Measurements from ENCODE around the gene ENOX1. TPM values are rescaled to one million over a fixed set of nuclear protein-coding genes. Genes with fewer than 3 reads are reported as not detected.

Gene ENOX1
- polyA plus RNA-seq, 3 donors, result 8.5 to 11.1 (median 8.7) TPM

DNA sequence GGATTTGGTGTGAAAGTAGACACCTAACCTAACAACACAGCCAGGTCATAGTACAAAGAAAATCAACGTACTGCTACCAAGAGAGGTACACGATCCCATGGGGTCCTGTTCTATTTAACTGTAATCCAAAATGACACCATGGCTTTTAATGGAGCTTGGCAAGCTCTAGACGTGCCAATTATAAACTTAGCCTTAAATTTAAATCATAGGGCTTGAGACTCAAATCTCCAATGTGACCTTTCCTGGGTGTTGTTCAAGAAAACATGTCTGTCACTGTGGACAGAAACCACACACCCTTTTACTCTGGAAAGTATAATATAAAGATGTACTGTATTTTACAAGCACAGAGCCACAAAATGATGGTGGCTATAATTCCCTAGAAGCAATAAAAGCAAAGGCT is 299.3 kb downstream of the ENOX1 start:
- no peak for DNase-seq

DNA sequence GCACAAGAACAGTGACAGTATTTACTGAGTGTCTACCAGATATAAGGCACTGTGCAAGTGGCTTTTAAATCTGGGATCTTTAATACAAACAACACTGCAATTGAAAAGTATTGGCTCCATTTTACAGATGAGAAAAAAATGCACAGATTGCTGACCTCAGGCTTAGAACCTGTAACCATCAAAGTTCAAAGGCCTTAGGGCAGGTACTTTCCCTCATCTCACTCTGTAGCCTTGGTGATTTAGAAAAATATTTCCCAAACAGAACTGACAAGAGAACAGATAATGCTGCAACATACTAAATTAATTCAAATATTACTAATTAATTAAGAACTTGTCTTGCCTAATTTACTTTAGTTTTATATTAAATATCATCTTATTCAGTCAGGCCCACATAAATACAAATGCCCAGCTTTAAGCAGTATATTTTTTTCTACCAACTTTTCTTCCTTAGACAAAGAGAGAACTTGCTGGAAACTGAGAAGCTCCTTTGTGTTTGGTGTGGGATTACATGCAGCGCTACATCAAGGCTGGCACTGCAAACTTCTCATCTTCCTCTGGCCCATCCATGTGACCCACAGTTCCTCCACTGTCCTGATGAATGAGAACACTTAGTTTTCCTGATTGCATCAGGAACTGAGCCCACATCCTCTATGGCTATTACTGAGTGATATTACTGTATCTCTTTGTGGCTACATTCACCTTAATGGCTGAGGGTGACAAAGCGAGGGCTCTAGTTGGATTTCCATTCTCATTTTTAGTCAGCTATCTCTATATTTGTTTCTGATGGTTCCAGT is 302.1 kb downstream of the ENOX1 start:
- DNase-seq, result no peak

DNA sequence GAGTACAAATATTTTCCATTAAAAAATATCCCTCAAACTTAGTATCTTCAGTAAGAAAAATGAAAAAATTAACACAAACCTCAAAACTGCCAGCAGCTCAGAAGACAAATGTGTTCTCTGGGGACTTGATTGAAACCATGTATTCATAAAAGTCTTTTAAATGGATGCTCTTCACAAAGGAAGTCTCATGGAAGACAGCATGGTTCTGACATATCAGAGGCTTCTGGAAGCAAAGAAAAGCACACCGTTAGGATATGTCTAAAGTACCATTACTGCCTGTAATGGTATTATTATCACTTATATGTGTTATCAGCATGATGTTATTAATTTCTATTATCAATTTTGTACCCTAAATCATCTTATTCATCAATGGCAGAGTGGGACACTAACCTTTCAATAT is 302.8 kb downstream of the ENOX1 start:
- no peak for DNase-seq

DNA sequence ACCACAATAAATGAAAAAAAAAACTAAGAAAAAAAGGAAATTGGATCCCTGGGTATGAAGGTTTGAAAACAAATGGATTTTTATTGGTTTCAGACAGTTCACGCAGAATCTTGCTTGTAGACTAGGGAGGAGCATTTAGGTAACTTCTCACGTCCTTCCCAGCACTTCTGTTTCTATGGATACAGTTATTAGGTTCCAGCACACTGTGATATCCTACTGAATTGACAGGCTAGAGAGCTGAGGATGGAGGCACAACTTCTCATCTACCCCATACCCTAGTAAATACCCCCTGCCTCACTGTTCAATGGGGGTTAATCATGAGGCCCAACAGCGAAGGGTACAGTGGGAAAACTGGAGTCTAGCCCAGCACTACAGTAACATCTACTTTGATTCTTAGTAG is 304.1 kb downstream of the ENOX1 start:
- DNase-seq, result no peak

DNA sequence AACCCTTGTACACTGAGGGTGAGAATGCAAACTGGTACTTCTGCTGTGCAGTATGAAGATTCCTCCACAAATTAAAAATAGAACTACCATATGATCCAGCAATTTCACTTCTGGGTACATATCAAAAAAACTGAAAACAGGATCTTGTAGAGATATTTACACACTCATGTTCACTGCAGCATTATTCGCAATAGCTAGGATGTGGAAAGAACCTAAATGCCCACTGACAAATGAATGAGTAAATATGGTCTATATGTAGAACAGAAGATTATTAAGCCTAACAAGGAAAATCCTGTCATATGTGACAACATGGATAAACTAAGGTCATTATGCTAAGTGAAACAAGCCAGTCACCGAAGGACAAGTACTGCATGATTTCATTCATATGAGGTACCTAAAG is 304.7 kb downstream of the ENOX1 start:
- no peak for DNase-seq

DNA sequence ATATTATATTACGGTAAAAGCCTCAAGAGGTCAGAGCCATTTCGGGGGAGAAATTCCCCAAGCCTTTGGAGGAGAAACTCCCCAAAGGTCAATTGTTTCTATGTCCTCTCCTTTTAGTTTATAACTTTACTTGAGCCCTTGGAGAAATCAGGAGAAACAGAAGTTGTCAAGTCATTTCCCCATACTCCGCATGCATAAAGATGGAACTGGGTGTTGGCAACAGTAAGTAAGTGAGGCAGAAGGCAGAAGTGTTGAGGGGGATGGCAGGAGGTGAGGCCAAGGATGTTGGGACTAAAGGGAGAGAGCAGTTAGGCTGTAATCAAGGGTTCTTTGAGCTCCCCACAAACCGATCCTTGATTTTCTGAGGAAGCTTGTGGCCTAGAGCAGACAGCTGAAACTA is 307.9 kb downstream of the ENOX1 start:
- no peak for DNase-seq

DNA sequence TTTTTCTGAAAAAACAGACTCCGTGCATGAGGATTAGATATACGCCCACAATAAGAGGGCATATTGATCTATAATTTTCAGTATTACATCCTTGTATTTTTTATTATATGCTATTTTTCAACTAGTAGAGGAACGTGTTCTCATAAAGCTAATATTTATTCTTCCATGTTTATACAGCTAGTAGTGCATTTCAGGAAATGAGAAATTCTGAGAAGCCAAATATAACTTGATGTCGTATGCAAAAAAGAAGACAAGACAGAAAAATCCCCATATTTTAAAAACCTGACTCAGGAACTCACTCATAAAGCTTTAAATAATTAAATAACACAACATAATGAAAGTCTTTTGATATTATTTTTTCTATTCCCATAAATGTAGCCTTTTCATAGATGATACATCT is 308.6 kb downstream of the ENOX1 start:
- no peak for DNase-seq

DNA sequence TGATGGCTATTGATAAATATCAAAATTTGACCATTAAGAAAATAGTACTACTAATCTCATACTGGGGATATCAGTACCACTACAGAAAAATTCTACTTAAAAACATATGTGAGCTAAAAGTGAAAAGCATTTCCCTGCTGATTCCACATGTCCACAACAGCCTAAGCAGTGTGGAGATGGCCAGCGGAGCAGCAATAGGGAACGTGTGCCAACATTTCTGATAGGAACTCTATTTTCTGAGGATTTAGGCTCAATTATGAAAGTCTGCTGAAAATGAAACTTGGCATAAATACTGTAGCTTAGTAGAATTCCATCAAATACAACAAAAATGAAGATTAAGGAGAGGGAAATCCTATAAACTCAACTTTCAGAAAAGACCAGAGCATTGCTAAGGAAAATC is 311.6 kb downstream of the ENOX1 start:
- no peak for DNase-seq

DNA sequence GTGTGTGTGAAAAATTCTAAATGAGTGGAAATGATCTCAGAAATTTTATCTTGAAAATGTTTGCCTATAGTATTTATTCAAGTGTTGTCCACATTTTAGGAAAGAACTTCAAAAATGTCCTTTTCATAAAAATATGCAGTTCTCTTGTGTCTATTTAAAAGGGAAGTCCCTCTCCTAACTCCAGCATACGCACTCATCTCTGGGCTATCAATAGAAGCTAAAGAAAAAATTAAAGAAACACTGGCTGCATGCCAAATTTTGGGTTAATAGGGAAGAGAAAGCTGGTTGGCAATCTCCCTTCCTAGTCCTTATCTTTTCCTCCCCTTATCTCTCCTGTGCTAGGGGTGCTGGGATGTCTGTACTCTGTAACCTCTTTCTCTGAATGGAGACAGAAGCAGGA is 313.3 kb downstream of the ENOX1 start:
- no peak for DNase-seq

DNA sequence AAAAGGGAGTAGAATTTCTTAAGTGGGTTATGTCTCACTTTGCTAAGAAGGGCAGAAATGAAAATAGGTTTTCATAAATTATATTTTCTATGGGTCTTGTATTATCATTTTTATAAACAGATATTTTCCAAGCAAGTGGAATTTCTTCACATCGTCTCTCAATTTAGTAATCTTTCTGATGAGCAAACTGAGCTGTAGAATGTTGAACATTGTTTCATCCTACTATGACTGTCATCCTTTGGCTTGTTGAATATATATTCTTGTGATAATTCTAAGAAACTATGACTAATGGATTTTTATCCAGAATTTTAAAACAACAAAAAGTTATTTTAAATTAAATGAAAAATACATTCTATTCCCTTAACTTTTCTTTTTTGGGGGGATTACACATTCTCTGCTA is 313.8 kb downstream of the ENOX1 start:
- no peak for DNase-seq

DNA sequence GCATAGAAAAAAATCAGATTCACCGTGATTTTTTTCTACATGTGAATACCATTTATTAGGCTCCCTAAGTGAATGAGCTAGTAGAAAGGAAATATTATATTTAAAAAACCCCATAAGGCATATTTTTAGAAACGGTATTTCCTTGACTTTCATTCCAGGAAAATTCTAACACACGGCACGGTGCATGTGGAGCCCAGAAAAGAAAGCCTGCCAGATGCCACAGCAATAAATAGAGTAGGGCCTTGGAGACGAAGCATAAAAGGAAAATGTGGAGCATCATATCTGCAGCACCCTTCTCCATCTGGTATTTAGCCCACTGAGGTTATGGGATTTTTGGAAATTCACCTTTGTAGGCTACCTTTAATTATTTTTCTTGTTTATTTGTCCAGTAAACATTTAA is 314.4 kb downstream of the ENOX1 start:
- DNase-seq, result no peak

DNA sequence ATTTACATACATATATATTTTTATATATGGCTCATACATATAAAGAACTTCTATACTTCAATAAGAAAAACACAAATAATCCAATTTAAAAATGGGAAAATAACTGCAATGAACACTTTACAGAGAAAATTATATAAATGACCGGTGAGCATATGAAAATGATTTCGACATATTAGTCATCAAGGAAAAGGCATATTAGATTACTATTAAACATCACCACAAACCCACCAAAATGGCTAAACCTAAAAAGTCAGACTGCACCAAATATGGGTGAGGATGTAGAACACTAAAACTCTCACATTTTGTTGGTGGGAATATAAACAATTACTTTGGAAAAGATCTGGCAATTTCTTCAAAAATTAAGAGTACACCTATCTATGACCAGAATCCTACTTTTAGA is 316.2 kb downstream of the ENOX1 start:
- no peak for DNase-seq

DNA sequence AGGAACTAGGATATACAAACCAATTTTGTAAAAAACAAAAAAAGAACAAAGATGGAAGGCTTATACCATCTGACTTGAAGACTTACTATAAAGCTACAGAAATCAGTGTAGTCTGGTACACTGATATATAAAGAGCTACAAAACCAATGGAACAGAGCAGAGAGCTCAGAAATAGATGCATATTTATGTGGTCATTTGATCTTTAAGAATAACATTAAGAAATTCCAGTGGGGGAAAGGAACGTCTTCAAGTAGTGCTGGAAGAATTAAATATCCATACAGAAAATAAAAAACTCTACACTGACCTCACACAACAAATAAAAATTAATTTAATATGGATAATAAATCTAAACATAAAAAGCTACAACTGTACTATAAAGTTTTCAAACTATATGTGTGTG is 317.0 kb downstream of the ENOX1 start:
- DNase-seq, result no peak

DNA sequence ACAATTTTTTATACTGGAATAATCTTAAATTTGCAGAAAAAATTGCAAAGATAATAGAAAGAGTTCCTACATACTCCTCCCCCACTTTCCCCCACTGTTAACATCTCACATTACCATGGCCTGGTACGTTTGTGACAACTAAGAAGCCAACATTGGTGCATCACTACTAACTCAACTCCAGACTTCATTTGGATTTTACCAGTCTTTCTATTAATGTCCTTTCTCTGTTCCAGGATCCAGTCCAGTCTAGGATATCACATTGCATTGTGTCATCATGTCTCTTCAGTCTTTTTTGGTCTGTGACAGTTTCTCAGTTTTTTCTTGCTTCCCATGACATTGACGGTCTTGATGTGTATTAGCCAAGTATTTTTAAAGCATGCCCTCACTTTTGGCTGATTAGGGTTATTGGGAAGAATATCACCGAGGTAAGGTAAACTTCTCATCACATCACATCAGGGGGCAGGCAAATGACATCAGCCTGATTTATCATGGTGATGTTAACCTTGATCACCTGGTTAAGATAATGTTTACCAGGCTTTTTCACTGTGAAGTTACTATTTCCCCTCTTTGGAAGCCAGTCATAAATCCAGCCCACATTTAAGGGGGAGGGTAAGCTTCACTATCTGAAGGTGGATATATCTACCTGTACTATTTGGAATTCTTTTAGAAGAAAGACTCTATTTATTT is 322.1 kb downstream of the ENOX1 start:
- no peak for DNase-seq

DNA sequence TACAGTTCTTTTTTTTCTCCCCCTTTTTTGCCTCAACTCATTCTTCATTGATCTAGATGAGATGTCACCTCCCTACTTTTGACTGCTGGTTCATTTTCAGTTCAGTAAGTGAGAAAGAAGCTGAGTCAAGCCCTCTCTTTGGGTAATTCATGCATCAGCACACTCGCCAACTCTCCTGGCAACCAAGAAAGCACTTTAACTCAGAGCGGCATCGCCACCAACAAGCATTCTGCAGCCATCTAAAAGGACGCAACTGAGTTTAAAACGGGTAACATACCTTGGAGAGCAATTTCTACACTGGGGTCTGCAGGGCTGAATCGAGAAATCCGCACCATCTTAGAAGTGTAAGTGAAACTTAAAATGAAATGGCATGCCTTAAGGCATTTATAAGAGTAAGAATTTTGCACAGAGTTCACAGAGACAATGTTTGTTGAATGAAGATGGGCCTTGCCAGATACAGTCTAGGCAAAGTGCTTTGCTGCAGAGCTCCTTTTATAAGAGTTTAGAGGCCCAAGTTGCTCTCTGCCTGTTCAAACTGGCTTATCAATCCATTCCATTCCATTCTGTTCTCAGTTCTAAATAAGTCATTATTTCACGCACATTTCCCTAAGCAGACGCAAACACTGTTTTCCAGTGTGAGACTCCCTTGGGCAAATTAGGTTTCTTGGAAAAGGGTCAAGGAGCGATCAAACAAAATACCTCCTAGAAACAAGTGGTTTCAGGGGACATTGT is 338.0 kb downstream of the ENOX1 start:
- no peak for DNase-seq

DNA sequence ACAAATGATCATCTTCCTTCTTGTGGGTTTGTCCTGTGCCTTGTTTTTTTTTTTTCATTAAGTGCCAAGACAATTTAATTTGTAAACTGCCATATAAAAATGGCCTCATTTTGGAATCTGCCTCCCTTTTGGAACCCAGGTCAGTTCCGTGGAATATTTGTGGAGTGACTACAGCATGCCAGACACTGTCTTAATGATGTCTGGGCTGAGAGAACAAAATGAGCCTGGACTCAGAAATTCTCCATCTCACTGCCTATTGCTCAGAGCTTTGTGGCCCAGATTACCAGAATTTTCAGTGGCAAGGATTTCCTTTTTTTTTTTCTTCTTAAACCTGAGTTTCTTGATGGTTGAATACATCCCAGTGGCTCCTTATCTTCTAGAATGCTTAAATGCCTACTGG is 340.6 kb downstream of the ENOX1 start:
- no peak for DNase-seq

DNA sequence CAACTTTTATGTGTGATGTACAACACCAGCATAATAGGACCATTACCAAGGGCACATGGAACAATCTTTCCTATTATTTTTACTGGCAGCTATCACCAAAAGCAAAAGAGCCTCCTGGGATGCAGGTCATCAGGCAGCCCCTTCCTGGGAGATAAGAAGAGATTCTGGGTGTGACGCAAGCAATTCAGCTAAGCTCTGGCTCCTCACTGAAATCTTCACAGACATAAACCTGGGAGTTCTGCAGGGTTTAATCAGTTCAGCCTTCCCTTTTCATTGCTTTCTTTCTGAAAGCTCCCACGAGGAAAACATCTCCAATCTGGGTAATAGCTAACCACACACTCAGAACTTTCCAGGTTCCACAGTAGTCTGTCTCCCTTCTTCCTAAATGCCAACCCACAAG is 341.1 kb downstream of the ENOX1 start:
- no peak for DNase-seq

DNA sequence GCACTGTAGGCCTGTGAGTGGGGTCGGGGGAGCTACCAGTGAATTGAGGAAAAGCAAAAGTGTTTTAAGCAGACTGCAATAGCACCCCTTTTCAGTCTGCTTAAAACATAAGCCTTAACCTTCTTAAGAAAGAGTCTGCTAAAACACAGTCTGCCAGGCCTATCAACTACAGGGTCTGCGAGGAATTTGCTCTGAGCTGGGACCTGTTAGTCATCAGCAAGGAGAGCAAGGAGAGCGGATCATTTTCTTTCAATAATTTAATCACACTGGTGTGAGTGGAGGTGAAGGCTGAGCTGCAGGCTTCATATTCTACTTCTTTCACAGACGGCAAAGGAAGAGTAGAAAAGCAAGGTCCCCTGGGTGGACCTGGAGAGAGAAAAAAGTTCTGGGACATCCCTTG is 342.7 kb downstream of the ENOX1 start:
- DNase-seq, result no peak

DNA sequence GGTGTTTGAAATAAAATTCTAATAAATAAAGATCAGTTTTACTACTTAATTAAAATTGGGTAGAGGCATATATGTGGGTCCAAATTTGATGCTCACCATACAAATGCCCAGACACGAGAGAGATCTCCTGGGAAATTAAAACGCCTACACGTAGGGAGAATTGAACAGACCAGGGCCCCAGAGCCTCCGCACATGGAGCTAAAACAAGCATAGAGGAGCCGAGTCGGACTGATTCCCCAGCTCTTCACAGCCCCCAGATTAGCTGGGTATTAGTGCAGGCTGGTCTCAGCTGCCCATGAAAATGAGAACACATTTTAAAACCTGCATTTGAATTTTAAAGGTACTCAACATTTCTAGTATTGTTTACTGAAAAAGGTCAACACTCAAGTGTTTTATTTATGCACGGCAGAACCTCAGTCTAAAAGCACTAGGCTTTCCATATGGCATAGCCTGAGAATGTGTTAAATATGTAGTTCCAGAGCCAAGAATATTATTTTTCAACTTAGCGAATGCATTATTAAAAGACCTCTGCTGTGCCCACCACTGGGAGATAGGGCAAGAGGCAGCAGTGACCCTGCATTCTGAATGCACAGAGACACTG is 344.8 kb downstream of the ENOX1 start:
- no peak for DNase-seq

DNA sequence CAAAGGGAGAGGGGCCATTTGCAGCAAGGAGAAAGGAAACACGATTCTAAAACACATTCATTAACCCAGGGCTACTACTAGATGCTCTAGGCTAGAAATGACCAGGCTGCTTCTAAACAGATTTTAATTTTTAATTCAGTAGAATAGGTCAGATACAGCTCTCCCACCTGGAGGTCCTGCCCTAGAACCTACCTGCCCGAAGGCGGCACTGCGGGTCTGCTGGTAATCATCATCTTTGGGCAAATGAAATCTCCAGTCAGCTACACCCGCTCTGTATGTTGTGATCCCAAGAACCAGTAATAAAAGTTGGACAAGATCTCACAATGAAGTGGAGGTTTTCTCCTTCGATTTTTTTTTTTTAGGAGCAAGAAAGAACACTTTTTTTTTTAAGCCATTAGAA is 345.3 kb downstream of the ENOX1 start:
- no peak for DNase-seq

DNA sequence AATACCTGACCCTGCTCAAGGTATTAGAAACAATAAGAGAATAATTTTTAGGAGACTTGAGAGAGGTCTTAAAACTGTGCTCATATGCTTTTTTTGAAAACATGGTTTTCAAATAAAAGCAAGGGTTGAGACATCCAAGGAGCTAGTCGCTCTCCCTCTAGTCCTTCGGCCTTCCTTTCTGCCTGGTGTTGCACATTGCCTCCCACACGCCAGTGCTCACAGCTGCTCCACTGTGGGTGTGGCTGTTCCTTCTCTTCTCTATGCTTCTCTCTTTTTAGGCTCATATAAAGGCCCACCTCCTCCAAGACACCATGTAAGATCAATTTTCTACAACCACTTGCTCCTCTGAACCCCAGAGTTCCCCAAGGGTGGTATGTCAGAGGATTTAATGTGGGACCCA is 352.6 kb downstream of the ENOX1 start:
- no peak for DNase-seq

DNA sequence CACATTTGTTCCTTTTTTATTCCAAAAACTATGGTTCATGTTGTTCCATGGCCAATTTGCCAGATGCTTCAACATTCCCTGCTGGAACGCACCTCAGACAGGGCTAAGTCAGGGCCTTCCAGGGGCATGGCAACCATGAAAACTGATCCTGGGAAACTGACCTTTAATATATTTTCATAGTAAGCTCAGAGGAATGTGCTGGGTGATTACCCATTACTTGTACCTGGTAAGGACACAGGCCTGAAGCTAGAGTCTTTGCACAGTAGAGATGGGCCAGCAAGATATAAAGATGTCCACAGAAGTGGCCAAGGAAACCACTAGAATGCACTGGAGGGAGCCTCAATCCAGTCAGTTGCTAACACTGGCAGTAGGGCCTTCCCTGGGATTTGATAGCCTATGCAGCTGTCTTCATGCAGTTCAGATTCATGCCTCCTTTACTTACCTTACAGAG is 353.1 kb downstream of the ENOX1 start:
- DNase-seq, result no peak

DNA sequence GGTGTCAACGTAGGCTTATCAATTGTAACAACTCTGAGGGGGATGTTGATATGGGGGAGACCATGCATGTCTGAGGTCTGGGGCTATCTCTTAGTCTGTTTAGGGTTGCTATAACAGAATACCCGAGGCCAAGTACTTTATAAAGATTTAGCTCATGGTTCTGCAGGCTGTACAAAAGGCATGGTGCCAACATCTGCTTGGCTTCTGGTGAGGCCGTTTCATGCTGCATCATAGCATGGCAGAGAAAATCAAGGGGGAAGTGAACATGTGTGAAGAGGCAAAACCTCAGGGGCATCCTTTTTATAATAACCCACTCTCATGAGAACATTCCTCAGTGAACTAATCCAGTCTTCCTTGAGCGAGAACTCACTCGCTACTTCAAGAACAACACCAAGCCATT is 353.8 kb downstream of the ENOX1 start:
- DNase-seq, result no peak
